A549 (cell line): ENCODE data around the gene STAM.

ENCODE experiments used
- EHMT2 ChIP-seq: fragments of 200-600 bp; sonication (generic); IDR thresholded peaks from 2 replicates; pipeline ENCODE4 v1.6.1; 2016; ENCODE audit warnings: antibody characterized with exemption, low read depth, mild to moderate bottlenecking, moderate library complexity
- JUNB ChIP-seq: fragments of >200 bp; sonication (Bioruptor Twin); formaldehyde crosslinking; IDR thresholded peaks from 2 replicates; pipeline ENCODE4 v1.6.1; 2016
- MAX ChIP-seq: IDR thresholded peaks from 2 replicates; pipeline ENCODE4 v1.6.1; 2012
- MYC ChIP-seq: IDR thresholded peaks from 2 replicates; pipeline ENCODE4 v1.6.1; 2012; ENCODE audit warnings: mild to moderate bottlenecking, inconsistent platforms, low read length, improper control_type of control experiment, borderline replicate concordance
- POLR2A ChIP-seq: IDR thresholded peaks from 2 replicates; pipeline ENCODE4 v1.6.1; 2012; ENCODE audit warnings: mild to moderate bottlenecking, low read length
- TF ChIP-seq, protein P1 (sequence below): fragments of >200 bp; sonication (Bioruptor Twin); formaldehyde crosslinking; IDR thresholded peaks from 3 replicates; pipeline ENCODE4 v1.5.1; 2016

- TF ChIP-seq POLR2A = no peak
- TF ChIP-seq JUNB = no peak
- TF ChIP-seq EHMT2 = no peak
- TF ChIP-seq MAX = no peak
- no peak for TF ChIP-seq MYC
- TF ChIP-seq, protein P1, sequence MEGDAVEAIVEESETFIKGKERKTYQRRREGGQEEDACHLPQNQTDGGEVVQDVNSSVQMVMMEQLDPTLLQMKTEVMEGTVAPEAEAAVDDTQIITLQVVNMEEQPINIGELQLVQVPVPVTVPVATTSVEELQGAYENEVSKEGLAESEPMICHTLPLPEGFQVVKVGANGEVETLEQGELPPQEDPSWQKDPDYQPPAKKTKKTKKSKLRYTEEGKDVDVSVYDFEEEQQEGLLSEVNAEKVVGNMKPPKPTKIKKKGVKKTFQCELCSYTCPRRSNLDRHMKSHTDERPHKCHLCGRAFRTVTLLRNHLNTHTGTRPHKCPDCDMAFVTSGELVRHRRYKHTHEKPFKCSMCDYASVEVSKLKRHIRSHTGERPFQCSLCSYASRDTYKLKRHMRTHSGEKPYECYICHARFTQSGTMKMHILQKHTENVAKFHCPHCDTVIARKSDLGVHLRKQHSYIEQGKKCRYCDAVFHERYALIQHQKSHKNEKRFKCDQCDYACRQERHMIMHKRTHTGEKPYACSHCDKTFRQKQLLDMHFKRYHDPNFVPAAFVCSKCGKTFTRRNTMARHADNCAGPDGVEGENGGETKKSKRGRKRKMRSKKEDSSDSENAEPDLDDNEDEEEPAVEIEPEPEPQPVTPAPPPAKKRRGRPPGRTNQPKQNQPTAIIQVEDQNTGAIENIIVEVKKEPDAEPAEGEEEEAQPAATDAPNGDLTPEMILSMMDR = no peak
Measured at GRCh38 chr10:17685233-17685840, 41.4 kb downstream of the STAM start.
